ENCODE results near the gene PKD2L2.

- TF ChIP-seq POLR2A (IDR thresholded peaks at IDR 0.05; ENCODE audit: low read length) = no peak
- TF ChIP-seq EP300 (IDR thresholded peaks at IDR 0.05) = no peak
- TF ChIP-seq, protein P1, sequence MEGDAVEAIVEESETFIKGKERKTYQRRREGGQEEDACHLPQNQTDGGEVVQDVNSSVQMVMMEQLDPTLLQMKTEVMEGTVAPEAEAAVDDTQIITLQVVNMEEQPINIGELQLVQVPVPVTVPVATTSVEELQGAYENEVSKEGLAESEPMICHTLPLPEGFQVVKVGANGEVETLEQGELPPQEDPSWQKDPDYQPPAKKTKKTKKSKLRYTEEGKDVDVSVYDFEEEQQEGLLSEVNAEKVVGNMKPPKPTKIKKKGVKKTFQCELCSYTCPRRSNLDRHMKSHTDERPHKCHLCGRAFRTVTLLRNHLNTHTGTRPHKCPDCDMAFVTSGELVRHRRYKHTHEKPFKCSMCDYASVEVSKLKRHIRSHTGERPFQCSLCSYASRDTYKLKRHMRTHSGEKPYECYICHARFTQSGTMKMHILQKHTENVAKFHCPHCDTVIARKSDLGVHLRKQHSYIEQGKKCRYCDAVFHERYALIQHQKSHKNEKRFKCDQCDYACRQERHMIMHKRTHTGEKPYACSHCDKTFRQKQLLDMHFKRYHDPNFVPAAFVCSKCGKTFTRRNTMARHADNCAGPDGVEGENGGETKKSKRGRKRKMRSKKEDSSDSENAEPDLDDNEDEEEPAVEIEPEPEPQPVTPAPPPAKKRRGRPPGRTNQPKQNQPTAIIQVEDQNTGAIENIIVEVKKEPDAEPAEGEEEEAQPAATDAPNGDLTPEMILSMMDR (IDR thresholded peaks at IDR 0.05) = no peak
- TF ChIP-seq KDM1A (IDR thresholded peaks at IDR 0.05; ENCODE audit: low read depth) = no peak
- TF ChIP-seq SMC3 (IDR thresholded peaks at IDR 0.05) = no peak
- TF ChIP-seq MYC (IDR thresholded peaks at IDR 0.05; ENCODE audit: borderline replicate concordance, low read length) = no peak
- no peak for TF ChIP-seq CEBPB (IDR thresholded peaks at IDR 0.05)
Measured at GRCh38 chr5:137871571-137871970, 17.7 kb upstream of the PKD2L2 start.

All from A549 (cell line).